ENCODE results near the gene CRHR2. TPM values are rescaled to one million over a fixed set of nuclear protein-coding genes. Genes with fewer than 3 reads are reported as not detected.
"Not testable (repeated sequence)": the region's sequence is repeated elsewhere in the genome, so short reads cannot be mapped to it uniquely, and the experiment has no call there.

The CRHR2 gene
- total RNA-seq, 1 donor from 2014 or later, result not detected

GRCh38 chr7:30722187-30722586, 39.9 kb upstream of the CRHR2 start:
- Histone ChIP-seq H3K36me3 (no peaks in the 10 kb centered on the region), H3K9me3 (peaks cover 11% of the 10 kb centered on the region), H3K4me3 (no peak overlapping the region), H3K27ac (no peak overlapping the region), H3K27me3 (ENCODE audit: low read depth) (no peaks in the 10 kb centered on the region), H3K4me1 (no peaks in the 10 kb centered on the region)
- no peak for TF ChIP-seq CTCF (IDR thresholded peaks at IDR 0.05)
- intact Hi-C loops (cut with DNase I), result no loop called here
- no peak for ATAC-seq
- no peak for DNase-seq

- Histone ChIP-seq H3K4me1 (no peaks in the 10 kb centered on the region), H3K9me3 (peaks cover 11% of the 10 kb centered on the region), H3K27me3 (ENCODE audit: low read depth) (no peaks in the 10 kb centered on the region), H3K27ac (no peak overlapping the region), H3K36me3 (no peaks in the 10 kb centered on the region), H3K4me3 (no peak overlapping the region)
- intact Hi-C loops (cut with DNase I), result no loop called here
- TF ChIP-seq CTCF (IDR thresholded peaks at IDR 0.05), result no peak
- ATAC-seq, result no peak
- DNase-seq, result no peak
Observed at GRCh38 chr7:30721211-30721610, 39.0 kb upstream of the CRHR2 start.

- peaks cover 11% of the 10 kb centered on the region for H3K9me3 ChIP-seq
- H3K4me1 ChIP-seq; H3K4me3 ChIP-seq; DNase-seq; H3K27ac ChIP-seq; intact Hi-C loops (cut with DNase I); H3K27me3 ChIP-seq (ENCODE audit: low read depth); ATAC-seq; H3K36me3 ChIP-seq: not testable (repeated sequence)
Observed at GRCh38 chr7:30719434-30719833, 37.2 kb upstream of the CRHR2 start.

- DNase-seq (no peak), ATAC-seq (no peak)
- Histone ChIP-seq H3K9me3 (peaks cover 11% of the 10 kb centered on the region), H3K27me3 (ENCODE audit: low read depth) (no peaks in the 10 kb centered on the region), H3K27ac (no peak overlapping the region), H3K4me1 (no peaks in the 10 kb centered on the region), H3K36me3 (no peaks in the 10 kb centered on the region), H3K4me3 (no peak overlapping the region)
- no peak for TF ChIP-seq CTCF (IDR thresholded peaks at IDR 0.05)
- intact Hi-C loops (cut with DNase I), result no loop called here
Observed at GRCh38 chr7:30717181-30717580, 34.9 kb upstream of the CRHR2 start.

- H3K27me3 ChIP-seq (ENCODE audit: low read depth), result no peaks in the 10 kb centered on the region
- H3K4me1 ChIP-seq, result no peaks in the 10 kb centered on the region
- TF ChIP-seq CTCF (IDR thresholded peaks at IDR 0.05), result no peak
- intact Hi-C loops (cut with DNase I), result no loop called here
- DNase-seq (no peak), ATAC-seq (no peak)
- H3K27ac ChIP-seq, result no peak overlapping the region
- peaks cover 11% of the 10 kb centered on the region for H3K9me3 ChIP-seq
- H3K4me3 ChIP-seq, result no peak overlapping the region
- no peaks in the 10 kb centered on the region for H3K36me3 ChIP-seq
Observed at GRCh38 chr7:30714129-30714528, 31.9 kb upstream of the CRHR2 start.

- no peak for TF ChIP-seq CTCF (IDR thresholded peaks at IDR 0.05)
- Histone ChIP-seq H3K4me1 (no peaks in the 10 kb centered on the region), H3K27me3 (ENCODE audit: low read depth) (no peaks in the 10 kb centered on the region), H3K4me3 (no peak overlapping the region), H3K9me3 (peaks cover 8% of the 10 kb centered on the region), H3K27ac (no peak overlapping the region), H3K36me3 (no peaks in the 10 kb centered on the region)
- ATAC-seq (no peak), DNase-seq (no peak)
- intact Hi-C loops (cut with DNase I), result no loop called here
Observed at GRCh38 chr7:30713392-30713791, 31.1 kb upstream of the CRHR2 start.
